Naive thymus-derived CD8-positive, alpha-beta T cell (primary cell): ENCODE data around the gene DICER1. TPM values are rescaled to one million over a fixed set of nuclear protein-coding genes. Genes with fewer than 3 reads are reported as not detected.
"Not testable (repeated sequence)": the region's sequence is repeated elsewhere in the genome, so short reads cannot be mapped to it uniquely, and the experiment has no call there.

ENCODE experiments used
- ATAC-seq, 2 donors: fragments of 150-1000 bp; cut with Tn5 transposase in 1 of 2; sonication (Bioruptor Pico), chemical (Tn5 transposase) in 1 of 2; 1 replicate in 1 of 2; 2 replicates in 1 of 2; pipeline ENCODE4 v1.10.0; 2021; ENCODE audit warnings: mild to moderate bottlenecking in 2 of 2, moderate library complexity in 2 of 2
- POLR2A ChIA-PET: fragments of 350-600 bp; sonication (Branson Sonifier 250); formaldehyde crosslinking; loops from one replicate; lab custom pipeline; 2021; ENCODE audit warnings: antibody characterized with exemption; lab: Charles Lee
- DNase-seq, 10 donors: peaks; one replicate each; pipeline versions ENCODE4 v3.0.0 to v3.0.0-alpha.2; 2020 to 2022
- H3K27ac Mint-ChIP-seq, 10 donors: one replicate each; pipeline ENCODE4 v1.8.0; 2020 to 2022; ENCODE audit warnings: mild to moderate bottlenecking in 10 of 10, mixed read lengths in 10 of 10, moderate library complexity in 4 of 10, inconsistent platforms in 1 of 10
- H3K27me3 Mint-ChIP-seq, 5 donors: one replicate each; pipeline ENCODE4 v1.8.0; 2021 to 2022; ENCODE audit warnings: mixed read lengths in 5 of 5
- H3K36me3 Mint-ChIP-seq, 3 donors: one replicate each; pipeline ENCODE4 v1.8.0; 2020 to 2022; ENCODE audit warnings: mixed read lengths in 3 of 3, mild to moderate bottlenecking in 2 of 3, inconsistent platforms in 1 of 3
- H3K4me1 Mint-ChIP-seq, 4 donors: one replicate each; pipeline ENCODE4 v1.8.0; 2021 to 2022; ENCODE audit warnings: mixed read lengths in 4 of 4
- H3K4me3 Mint-ChIP-seq, 10 donors: one replicate each; pipeline ENCODE4 v1.8.0; 2020 to 2022; ENCODE audit warnings: mild to moderate bottlenecking in 10 of 10, mixed read lengths in 10 of 10, moderate library complexity in 6 of 10, inconsistent platforms in 1 of 10
- H3K9me3 Mint-ChIP-seq, 9 donors: one replicate each; pipeline ENCODE4 v1.8.0; 2020 to 2022; ENCODE audit warnings: mixed read lengths in 9 of 9, mild to moderate bottlenecking in 3 of 9, inconsistent platforms in 1 of 9, moderate library complexity in 1 of 9
- polyA plus RNA-seq, 3 donors: library from polyadenylated mRNA; unstranded; fragments of 300-500 nt; fragmentation: Illumina TruSeq; gene quantifications; one replicate each; pipeline ENCODE4 v1.2.3, GENCODE V29; 2021
- total RNA-seq, 8 experiments: library from RNA in 2 of 8; stranded (reverse) in 2 of 8; gene quantifications; one replicate each; pipeline ENCODE4 v1.2.3 and lab custom pipeline; 2021 to 2026

DICER1 gene
- total and polyA plus RNA-seq, 5 experiments from 2014 or later: 9.4 to 68.2 (median 10.1) TPM

- H3K4me3 Mint-ChIP-seq: no peak overlapping the region
- ATAC-seq (no peak), DNase-seq (no peak)
- POLR2A ChIA-PET: no interaction called here
- H3K27me3 Mint-ChIP-seq: peaks cover 11 to 36% (median 22%) of the 10 kb centered on the region in 5 donors
- peaks cover 0 to 3% (median 0%) of the 10 kb centered on the region in 9 donors for H3K9me3 Mint-ChIP-seq
- peaks cover 8 to 16% (median 12%) of the 10 kb centered on the region in 3 donors for H3K36me3 Mint-ChIP-seq
- H3K27ac Mint-ChIP-seq: no peak overlapping the region
- peaks cover 0 to 7% (median 3%) of the 10 kb centered on the region in 4 donors for H3K4me1 Mint-ChIP-seq
Observed at GRCh38 chr14:95183082-95183481, 25.8 kb upstream of the DICER1 start.

GRCh38 chr14:95182379-95182778, 25.1 kb upstream of the DICER1 start:
- H3K4me1 Mint-ChIP-seq: peaks cover 0 to 7% (median 3%) of the 10 kb centered on the region in 4 donors
- H3K4me3 Mint-ChIP-seq: no peak overlapping the region
- POLR2A ChIA-PET: no interaction called here
- ATAC-seq (no peak), DNase-seq (no peak)
- peaks cover 9 to 35% (median 22%) of the 10 kb centered on the region in 5 donors for H3K27me3 Mint-ChIP-seq
- peaks cover 0 to 2% (median 0%) of the 10 kb centered on the region in 9 donors for H3K9me3 Mint-ChIP-seq
- peaks cover 8 to 12% (median 11%) of the 10 kb centered on the region in 3 donors for H3K36me3 Mint-ChIP-seq
- H3K27ac Mint-ChIP-seq: no peak overlapping the region

- ATAC-seq (no peak), DNase-seq (no peak)
- Mint-ChIP-seq H3K4me3 (no peak overlapping the region), H3K36me3 (peaks cover 8 to 12% (median 11%) of the 10 kb centered on the region in 3 donors), H3K27me3 (peaks cover 6 to 23% (median 13%) of the 10 kb centered on the region in 5 donors), H3K27ac (no peak overlapping the region), H3K9me3 (peaks cover 0 to 2% (median 0%) of the 10 kb centered on the region in 9 donors), H3K4me1 (peaks cover 0 to 7% (median 3%) of the 10 kb centered on the region in 4 donors)
- POLR2A ChIA-PET: no interaction called here
Observed at GRCh38 chr14:95180966-95181741, 23.8 kb upstream of the DICER1 start.

GRCh38 chr14:95175670-95176069, 18.3 kb upstream of the DICER1 start:
- ATAC-seq, H3K27ac Mint-ChIP-seq, POLR2A ChIA-PET, DNase-seq, H3K4me1 Mint-ChIP-seq, H3K4me3 Mint-ChIP-seq, H3K36me3 Mint-ChIP-seq, H3K9me3 Mint-ChIP-seq, H3K27me3 Mint-ChIP-seq: not testable (repeated sequence)

GRCh38 chr14:95174184-95174792, 17.0 kb upstream of the DICER1 start:
- H3K4me1 Mint-ChIP-seq: peaks cover 0 to 5% (median 5%) of the 10 kb centered on the region in 4 donors
- no peak for DNase-seq
- H3K9me3 Mint-ChIP-seq: no peaks in the 10 kb centered on the region
- peaks cover 0 to 1% (median 0%) of the 10 kb centered on the region in 5 donors for H3K27me3 Mint-ChIP-seq
- no peak overlapping the region for H3K4me3 Mint-ChIP-seq
- H3K36me3 Mint-ChIP-seq: peaks cover 0 to under 1% (median under 1%) of the 10 kb centered on the region in 3 donors
- POLR2A ChIA-PET: no interaction called here
- H3K27ac Mint-ChIP-seq: peak overlapping the region in 1 of 10 donors; percentile 35
- ATAC-seq: no peak

GRCh38 chr14:95173518-95173917, 16.2 kb upstream of the DICER1 start:
- POLR2A ChIA-PET: no interaction called here
- Mint-ChIP-seq H3K4me1 (peaks cover 0 to 5% (median 5%) of the 10 kb centered on the region in 4 donors), H3K27me3 (no peaks in the 10 kb centered on the region), H3K27ac (no peak overlapping the region), H3K4me3 (no peak overlapping the region), H3K36me3 (no peaks in the 10 kb centered on the region), H3K9me3 (no peaks in the 10 kb centered on the region)
- DNase-seq: no peak
- ATAC-seq: no peak

- Mint-ChIP-seq H3K27me3 (no peaks in the 10 kb centered on the region), H3K27ac (no peak overlapping the region), H3K9me3 (peaks cover 8 to 32% (median 19%) of the 10 kb centered on the region in 9 donors), H3K36me3 (peaks cover 0 to 22% (median 20%) of the 10 kb centered on the region in 3 donors), H3K4me1 (peaks cover 0 to 5% (median 1%) of the 10 kb centered on the region in 4 donors), H3K4me3 (no peak overlapping the region)
- DNase-seq (no peak), ATAC-seq (no peak)
- POLR2A ChIA-PET: no interaction called here
Observed at GRCh38 chr14:95167177-95167576, 9.8 kb upstream of the DICER1 start.

GRCh38 chr14:95165517-95165916, 8.2 kb upstream of the DICER1 start:
- Mint-ChIP-seq H3K36me3 (peaks cover 0 to 22% (median 20%) of the 10 kb centered on the region in 3 donors), H3K4me3 (no peak overlapping the region), H3K27ac (no peak overlapping the region), H3K9me3 (peaks cover 8 to 32% (median 19%) of the 10 kb centered on the region in 9 donors), H3K4me1 (peaks cover 0 to 5% (median 2%) of the 10 kb centered on the region in 4 donors), H3K27me3 (no peaks in the 10 kb centered on the region)
- ATAC-seq: no peak
- POLR2A ChIA-PET: no interaction called here
- DNase-seq: no peak

- ATAC-seq (no peak), DNase-seq (no peak)
- H3K4me1 Mint-ChIP-seq: peaks cover 0 to 5% (median 2%) of the 10 kb centered on the region in 4 donors
- peaks cover 8 to 32% (median 19%) of the 10 kb centered on the region in 9 donors for H3K9me3 Mint-ChIP-seq
- peaks cover 0 to 22% (median 20%) of the 10 kb centered on the region in 3 donors for H3K36me3 Mint-ChIP-seq
- no peaks in the 10 kb centered on the region for H3K27me3 Mint-ChIP-seq
- H3K4me3 Mint-ChIP-seq: no peak overlapping the region
- POLR2A ChIA-PET: no interaction called here
- no peak overlapping the region for H3K27ac Mint-ChIP-seq
Observed at GRCh38 chr14:95164506-95164905, 7.2 kb upstream of the DICER1 start.

- DNase-seq: no peak
- Mint-ChIP-seq H3K9me3 (peaks cover 8 to 32% (median 19%) of the 10 kb centered on the region in 9 donors), H3K27me3 (no peaks in the 10 kb centered on the region), H3K4me1 (peaks cover 0 to 7% (median 4%) of the 10 kb centered on the region in 4 donors), H3K36me3 (peaks cover 0 to 22% (median 20%) of the 10 kb centered on the region in 3 donors), H3K27ac (peak overlapping the region in 1 of 10 donors; percentile 37), H3K4me3 (no peak overlapping the region)
- no peak for ATAC-seq
- POLR2A ChIA-PET: no interaction called here
Observed at GRCh38 chr14:95163666-95164065, 6.3 kb upstream of the DICER1 start.

- H3K4me1 Mint-ChIP-seq: peaks cover 3 to 13% (median 5%) of the 10 kb centered on the region in 4 donors
- POLR2A ChIA-PET: no interaction called here
- no peak for ATAC-seq
Observed at GRCh38 chr14:95163132-95163531, 5.8 kb upstream of the DICER1 start.

GRCh38 chr14:95162641-95163040, 5.3 kb upstream of the DICER1 start:
- Mint-ChIP-seq H3K27ac (peak overlapping the region in 1 of 10 donors; percentile 4), H3K4me3 (no peak overlapping the region), H3K36me3 (peaks cover 0 to 17% (median 15%) of the 10 kb centered on the region in 3 donors), H3K27me3 (no peaks in the 10 kb centered on the region), H3K9me3 (peaks cover 8 to 30% (median 17%) of the 10 kb centered on the region in 9 donors), H3K4me1 (peaks cover 7 to 17% (median 10%) of the 10 kb centered on the region in 4 donors)
- DNase-seq (no peak), ATAC-seq (no peak)
- POLR2A ChIA-PET: no interaction called here

More at GRCh38 chr14:95163132-95163531, 5.8 kb upstream of the DICER1 start:
- Mint-ChIP-seq H3K36me3 (peaks cover 0 to 20% (median 18%) of the 10 kb centered on the region in 3 donors), H3K4me3 (no peak overlapping the region), H3K9me3 (peaks cover 8 to 31% (median 19%) of the 10 kb centered on the region in 9 donors), H3K27me3 (no peaks in the 10 kb centered on the region), H3K27ac (peak overlapping the region in 1 of 10 donors; percentile 4)
- DNase-seq: no peak

GRCh38 chr14:95157048-95157326, 342 bp downstream of the DICER1 start:
- peak overlapping the region; percentile 96 to 100 (median 98) for H3K4me3 Mint-ChIP-seq
- H3K9me3 Mint-ChIP-seq: no peaks in the 10 kb centered on the region
- POLR2A ChIA-PET: interaction anchor here (0.9 to 1.9 kb wide), 3 partner anchors 363 to 1077 kb away, joined by 4 to 7 read pairs (median 6); partner anchors contain the start of gene GLRX5
- H3K27me3 Mint-ChIP-seq: no peaks in the 10 kb centered on the region
- peaks cover 27 to 55% (median 51%) of the 10 kb centered on the region in 4 donors for H3K4me1 Mint-ChIP-seq
- H3K36me3 Mint-ChIP-seq: peaks cover 0 to 2% (median 1%) of the 10 kb centered on the region in 3 donors
- peak; percentile 40 to 41 for ATAC-seq
- peak overlapping the region in 5 of 10 donors; percentile 97 to 100 (median 100) for H3K27ac Mint-ChIP-seq
- no peak for DNase-seq
